GM12891 (cell line): ENCODE results near the gene CDYL2.

Source experiments
- POLR2A ChIP-seq: IDR thresholded peaks from 2 replicates; pipeline ENCODE4 v1.6.1; 2011; ENCODE audit warnings: low read depth, low read length, control low read depth
- POLR2AphosphoS5 ChIP-seq: IDR thresholded peaks from 2 replicates; pipeline ENCODE4 v1.6.1; 2011; ENCODE audit warnings: low read depth, low read length, control low read depth

- TF ChIP-seq POLR2AphosphoS5 (no peak), POLR2A (no peak)
Measured at GRCh38 chr16:80846680-80847079, 42.3 kb upstream of the CDYL2 start.
